Measurements from ENCODE around the gene PLCD3. TPM values are rescaled to one million over a fixed set of nuclear protein-coding genes. Genes with fewer than 3 reads are reported as not detected.

PLCD3 gene
- total and polyA plus RNA-seq, 9 of the 15 experiments (the other 6 are each of a cell fraction or from before 2014, with no cell fraction given) = 0.20 to 22.6 (median 7.5) TPM

DNA sequence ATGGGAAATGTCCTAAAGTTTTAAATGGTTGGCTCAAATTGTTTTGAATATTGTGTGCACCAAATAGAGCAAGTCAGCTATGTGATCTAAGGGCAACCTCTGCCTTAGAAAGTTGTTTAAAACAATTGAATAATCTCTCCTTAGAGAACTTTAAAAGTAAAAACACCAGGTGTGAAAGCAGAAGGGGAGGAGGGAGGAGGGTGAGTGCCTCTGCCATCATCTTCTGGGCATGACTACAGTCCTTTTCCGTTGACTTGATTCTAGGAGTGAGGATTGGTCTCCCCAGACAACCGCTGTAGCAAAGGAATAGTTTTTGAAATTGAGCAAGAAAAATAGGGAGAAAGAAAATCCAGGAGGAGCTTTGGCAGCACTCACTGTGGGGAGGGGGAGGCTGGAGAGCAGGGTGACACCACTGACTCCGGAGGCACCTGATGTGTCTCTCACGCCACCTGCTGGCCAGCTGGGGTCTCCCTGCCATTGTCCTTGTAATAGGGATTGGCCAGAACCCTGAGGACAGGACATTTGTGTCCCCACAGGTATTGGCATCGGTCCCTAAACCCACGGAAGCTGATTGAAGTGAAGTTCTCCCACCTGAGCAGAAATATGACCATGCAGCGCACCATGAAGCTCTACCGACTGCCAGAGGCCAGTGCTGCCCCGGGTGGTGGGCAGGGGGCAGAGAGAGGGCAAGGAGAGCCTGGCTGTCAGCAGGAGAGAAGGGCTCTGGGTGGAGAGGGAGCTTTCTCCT is 33.3 kb downstream of the PLCD3 start (continued):
- TF ChIP-seq, protein P1, sequence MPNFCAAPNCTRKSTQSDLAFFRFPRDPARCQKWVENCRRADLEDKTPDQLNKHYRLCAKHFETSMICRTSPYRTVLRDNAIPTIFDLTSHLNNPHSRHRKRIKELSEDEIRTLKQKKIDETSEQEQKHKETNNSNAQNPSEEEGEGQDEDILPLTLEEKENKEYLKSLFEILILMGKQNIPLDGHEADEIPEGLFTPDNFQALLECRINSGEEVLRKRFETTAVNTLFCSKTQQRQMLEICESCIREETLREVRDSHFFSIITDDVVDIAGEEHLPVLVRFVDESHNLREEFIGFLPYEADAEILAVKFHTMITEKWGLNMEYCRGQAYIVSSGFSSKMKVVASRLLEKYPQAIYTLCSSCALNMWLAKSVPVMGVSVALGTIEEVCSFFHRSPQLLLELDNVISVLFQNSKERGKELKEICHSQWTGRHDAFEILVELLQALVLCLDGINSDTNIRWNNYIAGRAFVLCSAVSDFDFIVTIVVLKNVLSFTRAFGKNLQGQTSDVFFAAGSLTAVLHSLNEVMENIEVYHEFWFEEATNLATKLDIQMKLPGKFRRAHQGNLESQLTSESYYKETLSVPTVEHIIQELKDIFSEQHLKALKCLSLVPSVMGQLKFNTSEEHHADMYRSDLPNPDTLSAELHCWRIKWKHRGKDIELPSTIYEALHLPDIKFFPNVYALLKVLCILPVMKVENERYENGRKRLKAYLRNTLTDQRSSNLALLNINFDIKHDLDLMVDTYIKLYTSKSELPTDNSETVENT (CRISPR knock-in tag; IDR thresholded peaks at IDR 0.05) = no peak
- TF ChIP-seq, protein P2, sequence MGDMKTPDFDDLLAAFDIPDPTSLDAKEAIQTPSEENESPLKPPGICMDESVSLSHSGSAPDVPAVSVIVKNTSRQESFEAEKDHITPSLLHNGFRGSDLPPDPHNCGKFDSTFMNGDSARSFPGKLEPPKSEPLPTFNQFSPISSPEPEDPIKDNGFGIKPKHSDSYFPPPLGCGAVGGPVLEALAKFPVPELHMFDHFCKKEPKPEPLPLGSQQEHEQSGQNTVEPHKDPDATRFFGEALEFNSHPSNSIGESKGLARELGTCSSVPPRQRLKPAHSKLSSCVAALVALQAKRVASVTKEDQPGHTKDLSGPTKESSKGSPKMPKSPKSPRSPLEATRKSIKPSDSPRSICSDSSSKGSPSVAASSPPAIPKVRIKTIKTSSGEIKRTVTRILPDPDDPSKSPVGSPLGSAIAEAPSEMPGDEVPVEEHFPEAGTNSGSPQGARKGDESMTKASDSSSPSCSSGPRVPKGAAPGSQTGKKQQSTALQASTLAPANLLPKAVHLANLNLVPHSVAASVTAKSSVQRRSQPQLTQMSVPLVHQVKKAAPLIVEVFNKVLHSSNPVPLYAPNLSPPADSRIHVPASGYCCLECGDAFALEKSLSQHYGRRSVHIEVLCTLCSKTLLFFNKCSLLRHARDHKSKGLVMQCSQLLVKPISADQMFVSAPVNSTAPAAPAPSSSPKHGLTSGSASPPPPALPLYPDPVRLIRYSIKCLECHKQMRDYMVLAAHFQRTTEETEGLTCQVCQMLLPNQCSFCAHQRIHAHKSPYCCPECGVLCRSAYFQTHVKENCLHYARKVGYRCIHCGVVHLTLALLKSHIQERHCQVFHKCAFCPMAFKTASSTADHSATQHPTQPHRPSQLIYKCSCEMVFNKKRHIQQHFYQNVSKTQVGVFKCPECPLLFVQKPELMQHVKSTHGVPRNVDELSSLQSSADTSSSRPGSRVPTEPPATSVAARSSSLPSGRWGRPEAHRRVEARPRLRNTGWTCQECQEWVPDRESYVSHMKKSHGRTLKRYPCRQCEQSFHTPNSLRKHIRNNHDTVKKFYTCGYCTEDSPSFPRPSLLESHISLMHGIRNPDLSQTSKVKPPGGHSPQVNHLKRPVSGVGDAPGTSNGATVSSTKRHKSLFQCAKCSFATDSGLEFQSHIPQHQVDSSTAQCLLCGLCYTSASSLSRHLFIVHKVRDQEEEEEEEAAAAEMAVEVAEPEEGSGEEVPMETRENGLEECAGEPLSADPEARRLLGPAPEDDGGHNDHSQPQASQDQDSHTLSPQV (IDR thresholded peaks at IDR 0.05) = no peak
- TF ChIP-seq ZNF586 (CRISPR knock-in tag; conservative IDR thresholded peaks at IDR 0.05) = no peak
- TF ChIP-seq, protein P3, sequence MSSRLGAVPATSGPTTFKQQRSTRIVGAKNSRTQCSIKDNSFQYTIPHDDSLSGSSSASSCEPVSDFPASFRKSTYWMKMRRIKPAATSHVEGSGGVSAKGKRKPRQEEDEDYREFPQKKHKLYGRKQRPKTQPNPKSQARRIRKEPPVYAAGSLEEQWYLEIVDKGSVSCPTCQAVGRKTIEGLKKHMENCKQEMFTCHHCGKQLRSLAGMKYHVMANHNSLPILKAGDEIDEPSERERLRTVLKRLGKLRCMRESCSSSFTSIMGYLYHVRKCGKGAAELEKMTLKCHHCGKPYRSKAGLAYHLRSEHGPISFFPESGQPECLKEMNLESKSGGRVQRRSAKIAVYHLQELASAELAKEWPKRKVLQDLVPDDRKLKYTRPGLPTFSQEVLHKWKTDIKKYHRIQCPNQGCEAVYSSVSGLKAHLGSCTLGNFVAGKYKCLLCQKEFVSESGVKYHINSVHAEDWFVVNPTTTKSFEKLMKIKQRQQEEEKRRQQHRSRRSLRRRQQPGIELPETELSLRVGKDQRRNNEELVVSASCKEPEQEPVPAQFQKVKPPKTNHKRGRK (tag; IDR thresholded peaks at IDR 0.05) = no peak
- TF ChIP-seq, protein P4, sequence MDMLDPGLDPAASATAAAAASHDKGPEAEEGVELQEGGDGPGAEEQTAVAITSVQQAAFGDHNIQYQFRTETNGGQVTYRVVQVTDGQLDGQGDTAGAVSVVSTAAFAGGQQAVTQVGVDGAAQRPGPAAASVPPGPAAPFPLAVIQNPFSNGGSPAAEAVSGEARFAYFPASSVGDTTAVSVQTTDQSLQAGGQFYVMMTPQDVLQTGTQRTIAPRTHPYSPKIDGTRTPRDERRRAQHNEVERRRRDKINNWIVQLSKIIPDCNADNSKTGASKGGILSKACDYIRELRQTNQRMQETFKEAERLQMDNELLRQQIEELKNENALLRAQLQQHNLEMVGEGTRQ (CRISPR knock-in tag; IDR thresholded peaks at IDR 0.05) = no peak
- TF ChIP-seq KDM1A (IDR thresholded peaks at IDR 0.05) = no peak
- no peak for TF ChIP-seq E2F3 (CRISPR knock-in tag; IDR thresholded peaks at IDR 0.05)
- no peak for TF ChIP-seq ZNF41 (CRISPR knock-in tag; conservative IDR thresholded peaks at IDR 0.05)
- TF ChIP-seq HDGF (IDR thresholded peaks at IDR 0.05) = no peak
- TF ChIP-seq TFAM (CRISPR knock-in tag; conservative IDR thresholded peaks at IDR 0.05) = no peak
- no peak for TF ChIP-seq ZBED1 (IDR thresholded peaks at IDR 0.05)
- TF ChIP-seq, protein P5, sequence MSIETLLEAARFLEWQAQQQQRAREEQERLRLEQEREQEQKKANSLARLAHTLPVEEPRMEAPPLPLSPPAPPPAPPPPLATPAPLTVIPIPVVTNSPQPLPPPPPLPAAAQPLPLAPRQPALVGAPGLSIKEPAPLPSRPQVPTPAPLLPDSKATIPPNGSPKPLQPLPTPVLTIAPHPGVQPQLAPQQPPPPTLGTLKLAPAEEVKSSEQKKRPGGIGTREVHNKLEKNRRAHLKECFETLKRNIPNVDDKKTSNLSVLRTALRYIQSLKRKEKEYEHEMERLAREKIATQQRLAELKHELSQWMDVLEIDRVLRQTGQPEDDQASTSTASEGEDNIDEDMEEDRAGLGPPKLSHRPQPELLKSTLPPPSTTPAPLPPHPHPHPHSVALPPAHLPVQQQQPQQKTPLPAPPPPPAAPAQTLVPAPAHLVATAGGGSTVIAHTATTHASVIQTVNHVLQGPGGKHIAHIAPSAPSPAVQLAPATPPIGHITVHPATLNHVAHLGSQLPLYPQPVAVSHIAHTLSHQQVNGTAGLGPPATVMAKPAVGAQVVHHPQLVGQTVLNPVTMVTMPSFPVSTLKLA (conservative IDR thresholded peaks at IDR 0.05) = no peak
- no peak for TF ChIP-seq TOE1 (IDR thresholded peaks at IDR 0.05; ENCODE audit: borderline replicate concordance)
- no peak for TF ChIP-seq TOE1 (CRISPR knock-in tag; IDR thresholded peaks at IDR 0.05; ENCODE audit: borderline replicate concordance, low read depth)
- no peak for TF ChIP-seq CHD2 (IDR thresholded peaks at IDR 0.05; ENCODE audit: low read depth, low read length)
- no peak for TF ChIP-seq FUS (optimal IDR thresholded peaks at IDR 0.05; ENCODE audit: low read depth, low read length)
- no peak for TF ChIP-seq MECOM (CRISPR knock-in tag; IDR thresholded peaks at IDR 0.05)

All from K562 (cell line).